ACC112 (cell line): Measurements from ENCODE around the gene GNLY.
A peak's percentile ranks its signal among the peaks of the same experiment; 100 is the strongest.

Source experiments
- H2AFZ ChIP-seq: fragments of 200-600 bp; sonication (generic); one replicate; pipeline ENCODE4 v1.6.0; 2017; ENCODE audit warnings: antibody characterized with exemption, low read length; ENCODE audit not compliant: unreplicated experiment
- H3K27ac ChIP-seq: fragments of 200-600 bp; sonication (generic); 2 replicates; pipeline ENCODE4 v1.5.1; 2014; ENCODE audit warnings: low read depth, mild to moderate bottlenecking, antibody characterized with exemption, low read length, moderate library complexity
- H3K27me3 ChIP-seq: fragments of 200-600 bp; sonication (generic); 2 replicates; pipeline ENCODE4 v1.6.1; 2014; ENCODE audit warnings: mild to moderate bottlenecking, antibody characterized with exemption, low read length, moderate library complexity, mixed read lengths; ENCODE audit not compliant: insufficient read depth
- H3K36me3 ChIP-seq: fragments of 200-600 bp; sonication (generic); 2 replicates; pipeline ENCODE4 v1.6.1; 2016; ENCODE audit warnings: mild to moderate bottlenecking, antibody characterized with exemption, low read length, moderate library complexity, mixed read lengths; ENCODE audit not compliant: insufficient read depth
- H3K4me1 ChIP-seq: fragments of 200-600 bp; sonication (generic); one replicate; pipeline ENCODE4 v1.6.1; 2016; ENCODE audit warnings: low read length, mixed read lengths; ENCODE audit not compliant: insufficient read depth, unreplicated experiment, control insufficient read depth
- H3K4me3 ChIP-seq: fragments of 200-600 bp; sonication (generic); 2 replicates; pipeline ENCODE4 v1.5.1; 2014; ENCODE audit warnings: mild to moderate bottlenecking, low read depth, low read length
- H3K79me2 ChIP-seq: fragments of 200-600 bp; sonication (generic); one replicate; pipeline ENCODE4 v1.6.0; 2016; ENCODE audit warnings: low read length; ENCODE audit not compliant: control insufficient read depth, unreplicated experiment, insufficient read depth

The GNLY gene

GRCh38 chr2:85694052-85695025 is at the start of gene GNLY:
TSS of gene GNLY (plus strand) at chr2:85694358. CDS start at chr2:85694419, 61 bp downstream.
- Histone ChIP-seq H3K4me1 (peaks cover 7% of the 10 kb centered on the region), H3K27ac (no peak within 1 kb of the TSS), H3K79me2 (no peaks in the 10 kb centered on the region), H3K4me3 (no peak within 1 kb of the TSS), H3K27me3 (no peaks in the 10 kb centered on the region), H2AFZ (no peak within 1 kb of the TSS), H3K36me3 (no peaks in the 10 kb centered on the region)

- peaks cover 45% of the 10 kb centered on the region for H3K36me3 ChIP-seq
- peaks cover 16% of the 10 kb centered on the region for H3K4me1 ChIP-seq
- H3K79me2 ChIP-seq = no peaks in the 10 kb centered on the region
- no peaks in the 10 kb centered on the region for H3K27me3 ChIP-seq
- H2AFZ ChIP-seq = no peak overlapping the region
- H3K4me3 ChIP-seq = no peak overlapping the region
- H3K27ac ChIP-seq = no peak overlapping the region
Measured at GRCh38 chr2:85644909-85645308, 49.2 kb upstream of the GNLY start.

GRCh38 chr2:85646166-85646565 is 48.0 kb upstream of the GNLY start:
- Histone ChIP-seq H2AFZ (no peak overlapping the region), H3K4me1 (peaks cover 20% of the 10 kb centered on the region), H3K27ac (no peak overlapping the region), H3K36me3 (peaks cover 45% of the 10 kb centered on the region), H3K27me3 (no peaks in the 10 kb centered on the region), H3K79me2 (no peaks in the 10 kb centered on the region), H3K4me3 (no peak overlapping the region)

- Histone ChIP-seq H3K27ac (peak overlapping the region; percentile 21; the same call in 1 of the 2 replicates), H3K4me3 (no peak overlapping the region), H3K4me1 (peaks cover 27% of the 10 kb centered on the region), H2AFZ (no peak overlapping the region), H3K27me3 (no peaks in the 10 kb centered on the region), H3K36me3 (peaks cover 35% of the 10 kb centered on the region), H3K79me2 (no peaks in the 10 kb centered on the region)
Measured at GRCh38 chr2:85647823-85648526, 46.2 kb upstream of the GNLY start.

- no peaks in the 10 kb centered on the region for H3K27me3 ChIP-seq
- H3K4me3 ChIP-seq = no peak overlapping the region
- no peak overlapping the region for H2AFZ ChIP-seq
- peaks cover 35% of the 10 kb centered on the region for H3K36me3 ChIP-seq
- H3K4me1 ChIP-seq = peaks cover 30% of the 10 kb centered on the region
- peak overlapping the region; percentile 91 for H3K27ac ChIP-seq
- H3K79me2 ChIP-seq = no peaks in the 10 kb centered on the region
Measured at GRCh38 chr2:85648619-85649018, 45.5 kb upstream of the GNLY start.

- Histone ChIP-seq H3K27ac (peak overlapping the region; percentile 91), H3K36me3 (peaks cover 38% of the 10 kb centered on the region), H3K4me1 (peaks cover 30% of the 10 kb centered on the region), H3K27me3 (no peaks in the 10 kb centered on the region), H2AFZ (no peak overlapping the region), H3K4me3 (no peak overlapping the region), H3K79me2 (no peaks in the 10 kb centered on the region)
Measured at GRCh38 chr2:85649201-85650190, 44.7 kb upstream of the GNLY start.

GRCh38 chr2:85650456-85650855 is 43.7 kb upstream of the GNLY start:
- peaks cover 38% of the 10 kb centered on the region for H3K36me3 ChIP-seq
- H3K27ac ChIP-seq = 0 out of 2 replicates have a peak overlapping the region, but pooled peaks have one; percentile 22
- H3K79me2 ChIP-seq = no peaks in the 10 kb centered on the region
- no peaks in the 10 kb centered on the region for H3K27me3 ChIP-seq
- no peak overlapping the region for H3K4me3 ChIP-seq
- H2AFZ ChIP-seq = no peak overlapping the region
- peaks cover 31% of the 10 kb centered on the region for H3K4me1 ChIP-seq

GRCh38 chr2:85651097-85651496 is 43.1 kb upstream of the GNLY start:
- no peak overlapping the region for H2AFZ ChIP-seq
- peaks cover 38% of the 10 kb centered on the region for H3K4me1 ChIP-seq
- H3K27ac ChIP-seq = no peak overlapping the region

GRCh38 chr2:85652056-85652455 is 42.1 kb upstream of the GNLY start:
- Histone ChIP-seq H3K36me3 (peaks cover 27% of the 10 kb centered on the region), H3K4me1 (peaks cover 43% of the 10 kb centered on the region), H3K27ac (peak overlapping the region; percentile 63)

More at GRCh38 chr2:85651097-85651496, 43.1 kb upstream of the GNLY start:
- no peaks in the 10 kb centered on the region for H3K79me2 ChIP-seq
- no peak overlapping the region for H3K4me3 ChIP-seq
- H3K36me3 ChIP-seq = peaks cover 34% of the 10 kb centered on the region
- H3K27me3 ChIP-seq = no peaks in the 10 kb centered on the region

GRCh38 chr2:85653996-85654395 is 40.2 kb upstream of the GNLY start:
- H2AFZ ChIP-seq = no peak overlapping the region
- no peaks in the 10 kb centered on the region for H3K27me3 ChIP-seq
- no peaks in the 10 kb centered on the region for H3K79me2 ChIP-seq
- no peak overlapping the region for H3K4me3 ChIP-seq
- H3K4me1 ChIP-seq = peaks cover 35% of the 10 kb centered on the region
- H3K36me3 ChIP-seq = peaks cover 18% of the 10 kb centered on the region
- no peak overlapping the region for H3K27ac ChIP-seq

More at GRCh38 chr2:85652056-85652455, 42.1 kb upstream of the GNLY start:
- Histone ChIP-seq H3K4me3 (no peak overlapping the region), H2AFZ (no peak overlapping the region), H3K27me3 (no peaks in the 10 kb centered on the region), H3K79me2 (no peaks in the 10 kb centered on the region)
